Endodermal cell (in vitro differentiated cells): ENCODE results near the gene GRM4. TPM values are rescaled to one million over a fixed set of nuclear protein-coding genes. Genes with fewer than 3 reads are reported as not detected.

Experiments
- DNase-seq: peaks from one replicate; pipeline ENCODE4 v3.0.0-alpha.2; 2017
- H3K27ac ChIP-seq: 2 replicates; pipeline ENCODE4 v1.5.1; 2013; ENCODE audit warnings: mild to moderate bottlenecking, low read depth, low read length, moderate library complexity
- H3K27me3 ChIP-seq: 2 replicates; pipeline ENCODE4 v1.6.1; 2013; ENCODE audit warnings: mild to moderate bottlenecking, low read length, moderate library complexity; ENCODE audit not compliant: insufficient read depth, control insufficient read depth, poor library complexity, severe bottlenecking
- H3K36me3 ChIP-seq: 2 replicates; pipeline ENCODE4 v1.7.0; 2013; ENCODE audit warnings: mild to moderate bottlenecking, low read length, moderate library complexity; ENCODE audit not compliant: control insufficient read depth, insufficient read depth
- H3K4me1 ChIP-seq: one replicate; pipeline ENCODE4 v1.7.0; 2013; ENCODE audit warnings: low read length; ENCODE audit not compliant: control insufficient read depth, insufficient read depth
- H3K4me3 ChIP-seq: 2 replicates; pipeline ENCODE4 v1.5.1; 2013; ENCODE audit warnings: mild to moderate bottlenecking, low read length, moderate library complexity
- H3K9ac ChIP-seq: 2 replicates; pipeline ENCODE4 v1.6.1; 2013; ENCODE audit warnings: mild to moderate bottlenecking, low read length, moderate library complexity; ENCODE audit not compliant: poor library complexity, severe bottlenecking; ENCODE audit errors: extremely low read depth
- H3K9me3 ChIP-seq: 2 replicates; pipeline ENCODE4 v1.6.1; 2013; ENCODE audit warnings: mild to moderate bottlenecking, low read length, moderate library complexity; ENCODE audit not compliant: control insufficient read depth
- H3K27ac Mint-ChIP-seq: 2 replicates; pipeline ENCODE4 v1.8.0; 2020; ENCODE audit warnings: mixed read lengths
- H3K27me3 Mint-ChIP-seq: 2 replicates; pipeline ENCODE4 v1.8.0; 2021; ENCODE audit warnings: mild to moderate bottlenecking, mixed read lengths; ENCODE audit not compliant: insufficient read depth
- H3K36me3 Mint-ChIP-seq: 2 replicates; pipeline ENCODE4 v1.8.0; 2020; ENCODE audit warnings: low read depth, mixed read lengths
- H3K4me1 Mint-ChIP-seq: 2 replicates; pipeline ENCODE4 v1.8.0; 2020; ENCODE audit warnings: mixed read lengths
- H3K4me3 Mint-ChIP-seq: 2 replicates; pipeline ENCODE4 v1.8.0; 2020; ENCODE audit warnings: mild to moderate bottlenecking, moderate library complexity, mixed read lengths
- H3K9me3 Mint-ChIP-seq: 2 replicates; pipeline ENCODE4 v1.8.0; 2020; ENCODE audit warnings: mild to moderate bottlenecking, mixed read lengths
- CTCF ChIP-seq: fragments of 200-600 bp; sonication (generic); conservative IDR thresholded peaks from 2 replicates; pipeline ENCODE4 v1.5.0; 2021; ENCODE audit warnings: antibody characterized with exemption, mild to moderate bottlenecking
- WGBS, 2 experiments: methylation state at CpG; one replicate each; pipeline versions ENCODE4 v1.1.5 to v1.1.7; 2013; ENCODE audit warnings: missing lambda C conversion rate in 2 of 2, mixed read lengths in 1 of 2; ENCODE audit not compliant: insufficient coverage in 1 of 2, insufficient read length in 1 of 2; 5-methylcytosine and 5-hydroxymethylcytosine counted together
- total RNA-seq, 2 donors: library from RNA; stranded (reverse); fragmentation: NEBNext Ultra II Directional in 1 of 2; extraction: Animal tissue kit (Norgen Biotek cat#: 25700) in 1 of 2; gene quantifications; 2 replicates in 1 of 2; 3 replicates in 1 of 2; pipeline ENCODE4 v1.2.1, GENCODE V29; 2021

The GRM4 gene
- total RNA-seq, 2 donors from 2014 or later, result 3.1 to 9.1 TPM

GRCh38 chr6:34004706-34005105, 141.2 kb downstream of the GRM4 start:
- Mint-ChIP-seq H3K9me3 (peaks cover 3% of the 10 kb centered on the region), H3K36me3 (no peaks in the 10 kb centered on the region), H3K27me3 (peaks cover 97% of the 10 kb centered on the region), H3K4me3 (no peak overlapping the region), H3K4me1 (peaks cover 12% of the 10 kb centered on the region), H3K27ac (no peak overlapping the region)
- 88 to 94% methylated on average over 1 of the region's 1 CpG for WGBS, 2 experiments
- no peaks in the 10 kb centered on the region for H3K9me3 ChIP-seq
- no peak overlapping the region for H3K9ac ChIP-seq
- H3K36me3 ChIP-seq, result no peaks in the 10 kb centered on the region
- TF ChIP-seq CTCF, result no peak
- H3K4me3 ChIP-seq, result no peak overlapping the region
- no peaks in the 10 kb centered on the region for H3K4me1 ChIP-seq
- H3K27me3 ChIP-seq, result peaks cover 48% of the 10 kb centered on the region
- DNase-seq, result no peak
- no peak overlapping the region for H3K27ac ChIP-seq

DNA sequence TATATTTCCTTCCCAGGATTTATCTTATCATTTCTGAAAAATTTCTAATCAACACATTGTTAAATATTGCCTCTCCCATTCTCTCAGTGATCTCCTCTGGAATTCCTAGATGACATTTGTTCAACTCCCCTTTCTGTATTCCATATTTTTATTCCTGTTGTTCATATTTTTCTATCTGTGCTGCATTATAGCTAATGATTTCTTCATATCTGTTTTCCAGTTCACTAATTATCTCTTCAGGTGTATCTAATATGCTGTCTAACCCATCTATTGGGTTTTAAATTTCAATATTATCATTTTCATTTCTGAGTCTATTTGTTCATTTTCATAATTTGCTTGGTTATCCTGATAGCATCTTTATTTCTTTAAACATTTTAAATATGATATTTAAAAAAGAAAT, 141.9 kb downstream of the GRM4 start:
- H3K36me3 Mint-ChIP-seq, result no peaks in the 10 kb centered on the region

DNA sequence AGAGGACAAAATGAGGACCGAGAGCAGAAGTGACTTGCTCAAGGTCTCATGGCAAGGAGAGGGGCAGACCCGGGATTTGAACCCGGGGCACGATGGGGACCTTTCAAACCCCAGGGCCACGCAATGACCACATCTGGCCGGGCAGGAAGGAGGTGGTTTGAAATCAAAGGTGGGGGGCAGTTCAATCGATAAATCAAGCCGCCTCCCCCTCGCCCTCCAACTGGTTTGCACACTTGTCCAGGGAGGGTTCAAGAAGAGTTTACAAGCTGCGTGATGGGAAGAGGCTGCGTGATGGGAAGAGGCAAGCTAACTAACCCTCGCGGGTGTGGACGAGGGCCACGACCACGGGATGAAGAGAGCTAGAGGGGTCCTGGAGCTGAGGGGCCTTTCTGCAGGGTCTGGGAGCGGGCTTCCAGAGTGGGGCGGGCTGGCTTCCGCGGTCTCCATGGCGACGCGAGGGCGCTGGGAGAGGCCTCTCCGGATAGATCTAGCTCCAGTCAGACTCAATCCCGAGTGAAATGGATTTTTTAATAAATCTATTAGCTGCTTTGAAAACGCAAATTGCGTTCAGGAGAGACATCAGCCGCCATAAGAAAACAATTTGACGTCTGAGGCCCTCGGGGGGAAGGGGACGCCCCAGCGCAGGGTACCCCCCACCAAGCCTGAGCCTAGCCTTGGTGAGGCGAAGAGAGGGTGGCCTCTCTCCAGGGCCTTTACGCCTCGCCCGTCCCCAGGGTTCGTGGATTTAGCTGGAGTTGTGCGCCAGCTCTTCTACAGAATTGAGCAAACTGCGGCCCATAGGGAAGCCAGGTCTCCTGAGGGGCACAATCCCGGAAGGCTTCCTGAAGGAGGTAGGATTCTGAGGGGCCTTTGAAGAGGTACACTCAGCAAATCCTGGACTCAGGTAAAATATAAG, 143.9 kb downstream of the GRM4 start:
- Histone ChIP-seq H3K4me3 (no peak overlapping the region), H3K36me3 (no peaks in the 10 kb centered on the region), H3K27ac (no peak overlapping the region), H3K9me3 (peaks cover 7% of the 10 kb centered on the region), H3K4me1 (no peaks in the 10 kb centered on the region), H3K27me3 (peaks cover 64% of the 10 kb centered on the region), H3K9ac (no peak overlapping the region)
- WGBS, 2 experiments, result 87 to 89% methylated on average over 26 to 41 of the region's 41 CpGs
- no peak for DNase-seq
- Mint-ChIP-seq H3K9me3 (peaks cover 10% of the 10 kb centered on the region), H3K36me3 (no peaks in the 10 kb centered on the region), H3K27ac (no peak overlapping the region), H3K4me1 (peaks cover 10% of the 10 kb centered on the region), H3K27me3 (peaks cover 97% of the 10 kb centered on the region), H3K4me3 (no peak overlapping the region)
- TF ChIP-seq CTCF, result no peak

More for the DNA sequence above, 141.9 kb downstream of the GRM4 start:
- Histone ChIP-seq H3K27me3 (peaks cover 47% of the 10 kb centered on the region), H3K9me3 (no peaks in the 10 kb centered on the region), H3K27ac (no peak overlapping the region), H3K9ac (no peak overlapping the region), H3K4me3 (no peak overlapping the region), H3K4me1 (no peaks in the 10 kb centered on the region), H3K36me3 (no peaks in the 10 kb centered on the region)
- Mint-ChIP-seq H3K4me1 (peaks cover 12% of the 10 kb centered on the region), H3K27me3 (peaks cover 97% of the 10 kb centered on the region), H3K9me3 (peaks cover 2% of the 10 kb centered on the region), H3K4me3 (no peak overlapping the region), H3K27ac (no peak overlapping the region)
- no peak for DNase-seq
- no peak for TF ChIP-seq CTCF
